ENCODE data around the gene C1orf159.

Gene C1orf159

DNA sequence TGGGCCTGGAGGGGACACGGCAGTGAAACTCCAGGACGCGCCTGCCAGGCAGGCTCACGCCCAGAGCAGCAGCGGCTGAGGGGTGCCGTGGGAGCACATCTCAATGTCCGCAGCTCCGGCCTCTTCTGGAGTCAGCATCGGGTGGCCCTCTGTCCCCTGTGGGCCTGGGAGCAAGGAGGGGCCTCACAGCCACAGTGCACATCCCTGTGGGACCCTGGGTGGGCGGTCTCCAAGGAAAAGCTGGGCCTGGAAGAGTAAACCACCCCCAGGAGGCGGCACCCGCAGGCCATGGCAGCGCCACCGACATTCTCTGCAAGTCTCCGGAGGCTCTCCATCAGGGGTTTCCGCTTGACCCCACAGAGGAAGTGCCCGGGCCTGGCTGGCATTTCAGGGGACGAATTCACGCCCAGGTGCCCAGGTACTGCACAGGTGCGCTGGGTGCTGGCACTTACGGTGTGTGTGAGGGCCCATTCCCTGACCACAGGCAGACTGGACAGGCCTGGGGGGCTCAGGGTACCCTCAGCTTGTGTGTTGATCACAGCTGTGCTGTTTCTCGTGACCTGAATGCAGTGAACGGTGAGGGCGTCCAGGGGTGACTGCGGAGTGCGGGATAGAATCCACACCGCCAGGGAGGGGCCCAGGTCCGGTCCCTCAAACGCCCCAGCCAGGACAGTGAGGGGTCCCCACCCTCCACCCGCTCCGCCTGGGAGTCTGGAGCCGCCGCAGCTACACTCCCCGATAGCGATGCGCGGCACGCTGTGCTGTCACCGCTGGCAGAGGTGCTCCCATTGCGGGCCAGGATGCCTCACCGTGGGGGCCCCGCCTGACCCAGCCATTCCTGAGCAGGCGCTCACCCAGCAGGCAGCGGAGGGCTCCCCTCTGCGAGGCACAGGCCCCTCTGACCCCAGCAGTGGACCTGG is 25.2 kb downstream of the C1orf159 start:
- no peak for DNase-seq

GRCh38 chr1:1089731-1090423 is 26.0 kb downstream of the C1orf159 start:
- no peak for DNase-seq

DNA sequence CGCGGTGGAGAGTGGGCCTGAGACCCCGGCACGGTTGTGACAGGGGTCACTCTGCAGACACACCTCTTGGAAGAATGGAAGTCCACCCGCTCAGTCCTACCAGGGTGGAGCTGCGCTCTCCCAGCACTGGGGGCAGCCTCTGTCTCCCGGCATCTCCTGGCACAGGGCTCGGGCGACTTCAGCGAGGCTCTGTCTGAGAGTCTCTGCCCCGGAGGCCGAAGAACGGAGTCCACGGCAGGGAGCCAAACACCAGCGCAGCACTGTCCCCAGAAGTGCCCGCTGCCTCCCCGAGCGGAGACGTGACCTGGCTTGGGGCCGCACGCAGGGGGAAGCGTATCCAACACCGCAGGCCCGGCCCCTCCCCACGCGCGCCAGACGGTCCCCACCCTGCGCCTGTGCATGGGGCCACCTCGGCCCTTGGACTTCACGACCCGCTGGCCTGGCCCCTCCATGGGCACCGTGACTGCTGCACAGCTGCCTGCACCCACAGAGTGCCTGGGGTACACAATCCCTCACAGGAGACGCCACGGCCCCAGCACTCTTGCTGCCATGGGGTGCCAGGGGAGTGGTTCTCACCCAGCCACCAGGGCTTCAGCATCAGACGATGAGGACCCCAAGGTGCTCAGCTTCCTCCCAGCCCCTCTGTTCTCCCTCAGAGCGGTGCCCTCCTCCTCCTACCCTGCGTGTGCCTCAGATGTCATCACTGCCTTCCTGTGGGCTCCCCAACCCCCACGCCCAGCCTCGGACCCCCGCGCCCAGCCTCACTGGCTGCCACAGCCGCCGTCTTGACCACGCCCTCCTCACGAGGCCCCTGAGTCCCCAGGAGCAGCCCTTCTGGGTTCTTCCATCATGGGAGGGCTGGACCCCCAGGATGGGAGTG is 26.8 kb downstream of the C1orf159 start:
- DNase-seq: no peak

DNA sequence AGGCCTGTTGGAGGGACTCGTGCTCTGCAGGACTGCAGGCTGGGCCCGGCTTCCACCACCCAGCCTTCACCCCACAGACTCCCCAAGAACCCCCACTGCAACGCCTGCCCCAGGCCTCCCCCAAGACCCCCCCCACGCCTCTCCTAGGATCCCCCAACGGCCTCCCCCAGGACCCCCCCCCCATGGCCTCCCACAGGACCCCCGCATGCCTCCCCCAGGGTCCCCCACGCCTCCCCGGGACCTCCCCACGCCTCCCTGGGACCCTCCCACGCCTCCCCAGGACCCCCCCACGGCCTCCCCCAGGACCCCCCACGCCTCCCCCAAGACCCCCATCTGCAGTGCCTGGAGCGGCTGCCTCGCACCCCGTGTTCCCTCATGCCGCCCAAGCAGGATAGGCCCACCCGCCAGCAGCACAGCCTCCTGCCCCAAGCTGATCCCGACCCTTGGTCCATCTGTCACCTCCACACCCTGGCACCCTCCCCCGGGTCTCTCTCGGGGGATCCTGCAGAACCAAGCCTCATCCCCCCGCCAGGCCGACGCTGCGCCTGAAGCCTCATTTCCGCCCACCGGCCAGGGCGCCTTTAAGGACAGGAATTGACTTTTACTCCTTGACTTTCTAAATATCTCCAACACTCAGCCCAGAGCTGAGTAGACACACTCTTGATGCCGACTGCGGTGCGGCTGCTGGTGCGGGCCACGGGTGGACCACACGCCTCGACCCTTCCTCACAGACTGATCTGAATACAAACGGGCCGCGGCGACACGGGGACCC is 27.7 kb downstream of the C1orf159 start:
- no peak for DNase-seq

GRCh38 chr1:1087351-1088028 is 28.4 kb downstream of the C1orf159 start:
- no peak for DNase-seq

GRCh38 chr1:1086911-1087341 is 29.0 kb downstream of the C1orf159 start:
- no peak for DNase-seq

- no peak for DNase-seq
Measured at GRCh38 chr1:1085911-1086841, 29.7 kb downstream of the C1orf159 start.

- no peak for DNase-seq
Measured at GRCh38 chr1:1085171-1085841, 30.6 kb downstream of the C1orf159 start.

DNA sequence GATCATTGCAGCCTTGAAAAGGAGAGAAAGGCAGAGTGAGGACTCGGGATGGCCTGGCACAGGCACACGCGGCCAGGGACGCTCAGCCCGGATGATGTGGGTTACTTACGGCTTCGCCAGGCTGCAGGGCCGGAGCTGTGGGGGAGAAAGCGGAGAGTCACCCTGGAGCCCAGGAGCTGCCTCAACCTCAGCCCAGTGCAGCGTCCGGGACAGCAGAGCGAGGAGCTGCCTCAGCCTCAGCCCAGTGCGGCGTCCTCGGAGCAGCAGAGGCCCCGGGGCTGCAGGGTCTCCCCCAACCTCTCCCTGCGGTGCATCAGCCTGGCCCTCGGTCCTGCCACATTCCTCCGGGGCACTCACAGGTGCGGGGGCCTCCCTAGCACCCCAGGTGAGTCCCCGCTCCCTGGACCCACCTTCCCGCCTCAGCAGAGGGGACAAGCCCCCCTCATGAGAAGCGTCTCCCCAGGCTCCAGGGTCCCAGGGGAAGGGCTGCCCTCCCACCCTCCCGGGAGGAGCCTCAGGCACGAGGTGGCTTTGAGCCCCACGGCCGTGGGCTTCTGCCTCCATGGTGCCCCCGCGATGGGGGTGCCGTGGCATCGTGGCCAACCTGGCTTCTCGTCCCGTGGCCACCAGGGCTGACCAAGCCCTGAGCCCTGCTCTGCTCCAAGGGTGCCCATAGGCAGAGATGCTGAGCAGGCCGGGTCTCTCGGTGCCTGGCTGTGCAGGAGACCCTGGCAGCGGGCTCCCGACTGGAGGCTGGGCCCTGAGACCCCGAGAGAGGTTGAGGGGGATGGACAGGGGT is 31.3 kb downstream of the C1orf159 start:
- DNase-seq: no peak

- DNase-seq: no peak
Measured at GRCh38 chr1:1083416-1084371, 32.2 kb downstream of the C1orf159 start.

- no peak for DNase-seq
Measured at GRCh38 chr1:1082776-1083415, 33.0 kb downstream of the C1orf159 start.

GRCh38 chr1:1082239-1082775 is 33.6 kb downstream of the C1orf159 start:
- DNase-seq: no peak

GRCh38 chr1:1081311-1082238 is 34.3 kb downstream of the C1orf159 start:
- DNase-seq: no peak

DNA sequence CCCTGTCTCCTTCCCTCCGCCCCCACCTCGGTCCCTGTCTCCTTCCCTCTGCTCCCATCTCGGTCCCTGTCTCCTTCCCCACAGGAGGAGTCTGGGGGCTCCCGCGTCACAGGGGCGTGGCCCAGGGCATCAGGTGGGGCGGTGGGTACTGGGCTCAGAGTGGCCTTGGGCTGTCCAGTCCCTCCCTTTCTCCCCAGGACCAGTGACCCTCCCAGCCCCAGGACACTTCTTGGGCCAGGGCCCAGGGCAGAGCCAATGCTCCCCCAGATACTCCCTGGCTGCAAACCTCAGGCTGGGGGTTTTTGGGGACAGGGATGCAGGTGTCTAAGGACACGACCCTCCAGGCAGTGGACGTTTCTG is 35.0 kb downstream of the C1orf159 start:
- no peak for DNase-seq

GRCh38 chr1:1080122-1080757 is 35.6 kb downstream of the C1orf159 start:
- DNase-seq: no peak

All from NCI-H1417 treated with DMSO at 0.1 percent for 48 hours (cell line).